Activated T-cell treated with anti-CD3 and anti-CD28 coated beads, Interleukin-2, amount 50 U/mL, for 1 hour (primary cell): Measurements from ENCODE around the gene CMTM8.
"Not testable (repeated sequence)": the region's sequence is repeated elsewhere in the genome, so short reads cannot be mapped to it uniquely, and the experiment has no call there.

Experiments
- DNase-seq: peaks from one replicate; pipeline ENCODE4 v3.0.0-alpha.2; 2020

Gene CMTM8

GRCh38 chr3:32238453-32239306 lies at the start of gene CMTM8:
CMTM8 (plus strand) TSS chr3:32238680; CDS start chr3:32238973, 293 bp downstream.
- DNase-seq: peak; percentile 74

- DNase-seq: no peak
Measured at GRCh38 chr3:32189693-32190092, 48.8 kb upstream of the CMTM8 start.

- DNase-seq: not testable (repeated sequence)
Measured at GRCh38 chr3:32190556-32190955, 47.9 kb upstream of the CMTM8 start.

- no peak for DNase-seq
Measured at GRCh38 chr3:32193101-32193500, 45.4 kb upstream of the CMTM8 start.

- DNase-seq: no peak
Measured at GRCh38 chr3:32194653-32195052, 43.8 kb upstream of the CMTM8 start.

- DNase-seq: no peak
Measured at GRCh38 chr3:32195995-32196540, 42.4 kb upstream of the CMTM8 start.

- no peak for DNase-seq
Measured at GRCh38 chr3:32197991-32198390, 40.5 kb upstream of the CMTM8 start.

GRCh38 chr3:32198714-32199113 lies 39.8 kb upstream of the CMTM8 start:
- no peak for DNase-seq

- no peak for DNase-seq
Measured at GRCh38 chr3:32200490-32200889, 38.0 kb upstream of the CMTM8 start.

- DNase-seq: no peak
Measured at GRCh38 chr3:32200992-32201758, 37.3 kb upstream of the CMTM8 start.

GRCh38 chr3:32202496-32202895 lies 36.0 kb upstream of the CMTM8 start:
- no peak for DNase-seq

GRCh38 chr3:32203854-32204253 lies 34.6 kb upstream of the CMTM8 start:
- DNase-seq: no peak

- no peak for DNase-seq
Measured at GRCh38 chr3:32208447-32208846, 30.0 kb upstream of the CMTM8 start.

- DNase-seq: no peak
Measured at GRCh38 chr3:32215185-32215584, 23.3 kb upstream of the CMTM8 start.

GRCh38 chr3:32216172-32216783 lies 22.2 kb upstream of the CMTM8 start:
- no peak for DNase-seq

GRCh38 chr3:32217339-32217738 lies 21.1 kb upstream of the CMTM8 start:
- no peak for DNase-seq

- DNase-seq: no peak
Measured at GRCh38 chr3:32219537-32219936, 18.9 kb upstream of the CMTM8 start.

- DNase-seq: no peak
Measured at GRCh38 chr3:32220006-32220405, 18.5 kb upstream of the CMTM8 start.

- DNase-seq: no peak
Measured at GRCh38 chr3:32222950-32223349, 15.5 kb upstream of the CMTM8 start.

GRCh38 chr3:32224016-32224516 lies 14.4 kb upstream of the CMTM8 start:
- DNase-seq: no peak

- DNase-seq: no peak
Measured at GRCh38 chr3:32226875-32227500, 11.5 kb upstream of the CMTM8 start.

GRCh38 chr3:32228743-32229142 lies 9.7 kb upstream of the CMTM8 start:
- not testable (repeated sequence) for DNase-seq

- DNase-seq: no peak
Measured at GRCh38 chr3:32229565-32229964, 8.9 kb upstream of the CMTM8 start.
